Astrocyte (in vitro differentiated cells and primary cell): ENCODE measurements around the gene CALU. TPM values are rescaled to one million over a fixed set of nuclear protein-coding genes. Genes with fewer than 3 reads are reported as not detected.

Experiments used
- DNase-seq: peaks from one replicate; pipeline ENCODE4 v3.0.0-alpha.2; 2010; ENCODE audit warnings: low read depth
- FAIRE-seq: peaks from 2 replicates; lab custom pipeline; 2011; peaks lifted over from hg19 to GRCh38; lab: Jason Lieb, UNC
- H2AFZ ChIP-seq: 2 replicates; pipeline ENCODE4 v1.6.0; 2012; ENCODE audit warnings: low read depth, low read length, inconsistent platforms
- H3K27ac ChIP-seq: 2 replicates; pipeline ENCODE4 v1.5.1; 2011; ENCODE audit warnings: low read depth, low read length, inconsistent platforms
- H3K27me3 ChIP-seq: 2 replicates; pipeline ENCODE4 v1.6.0; 2011; ENCODE audit warnings: low read length, inconsistent platforms; ENCODE audit not compliant: insufficient read depth
- H3K36me3 ChIP-seq: 2 replicates; pipeline ENCODE4 v1.5.1; 2011; ENCODE audit warnings: low read length, inconsistent platforms; ENCODE audit not compliant: insufficient read depth
- H3K4me1 ChIP-seq: 2 replicates; pipeline ENCODE4 v1.5.1; 2011; ENCODE audit warnings: low read length, inconsistent platforms; ENCODE audit not compliant: insufficient read depth
- H3K4me2 ChIP-seq: 2 replicates; pipeline ENCODE4 v1.6.0; 2012; ENCODE audit warnings: low read length, inconsistent platforms
- H3K4me3 ChIP-seq: 2 replicates; pipeline ENCODE4 v1.5.1; 2011; ENCODE audit warnings: low read depth, mild to moderate bottlenecking, low read length, inconsistent platforms; ENCODE audit not compliant: insufficient read depth
- H3K79me2 ChIP-seq: 2 replicates; pipeline ENCODE4 v1.6.0; 2012; ENCODE audit warnings: mild to moderate bottlenecking, low read length, inconsistent platforms; ENCODE audit not compliant: insufficient read depth
- H3K9ac ChIP-seq: 2 replicates; pipeline ENCODE4 v1.6.0; 2012; ENCODE audit warnings: mild to moderate bottlenecking, low read length, inconsistent platforms
- H3K9me3 ChIP-seq: 2 replicates; pipeline ENCODE4 v1.5.1; 2012; ENCODE audit warnings: low read depth, mild to moderate bottlenecking, low read length, inconsistent platforms; ENCODE audit not compliant: insufficient read depth
- H4K20me1 ChIP-seq: 2 replicates; pipeline ENCODE4 v1.6.0; 2012; ENCODE audit warnings: low read length, inconsistent platforms; ENCODE audit not compliant: insufficient read depth
- H3K27ac Mint-ChIP-seq: one replicate; pipeline ENCODE4 v1.8.0; 2021; ENCODE audit warnings: mild to moderate bottlenecking, mixed read lengths; ENCODE audit not compliant: unreplicated experiment
- H3K27me3 Mint-ChIP-seq: one replicate; pipeline ENCODE4 v1.8.0; 2021; ENCODE audit warnings: low read depth, mixed read lengths; ENCODE audit not compliant: unreplicated experiment
- H3K36me3 Mint-ChIP-seq: one replicate; pipeline ENCODE4 v1.8.0; 2021; ENCODE audit warnings: low read depth, mixed read lengths; ENCODE audit not compliant: unreplicated experiment
- H3K4me1 Mint-ChIP-seq: one replicate; pipeline ENCODE4 v1.8.0; 2021; ENCODE audit warnings: low read depth, mixed read lengths; ENCODE audit not compliant: unreplicated experiment
- H3K4me3 Mint-ChIP-seq: one replicate; pipeline ENCODE4 v1.8.0; 2021; ENCODE audit warnings: mild to moderate bottlenecking, moderate library complexity, mixed read lengths; ENCODE audit not compliant: unreplicated experiment
- H3K9me3 Mint-ChIP-seq: one replicate; pipeline ENCODE4 v1.8.0; 2021; ENCODE audit warnings: mild to moderate bottlenecking, mixed read lengths; ENCODE audit not compliant: unreplicated experiment
- CTCF ChIP-seq: IDR thresholded peaks from 2 replicates; pipeline ENCODE4 v1.5.1; 2011; ENCODE audit warnings: low read depth, mild to moderate bottlenecking, inconsistent platforms, low read length, moderate library complexity; ENCODE audit not compliant: insufficient read depth
- EZH2 ChIP-seq: IDR thresholded peaks from 2 replicates; pipeline ENCODE4 v1.6.1; 2012; ENCODE audit warnings: mild to moderate bottlenecking, low read length, inconsistent platforms; ENCODE audit not compliant: insufficient read depth
- total RNA-seq: library from RNA; stranded (reverse); gene quantifications from 2 replicates; pipeline ENCODE4 v1.2.1, GENCODE V29; 2021

Gene CALU
- total RNA-seq, 1 donor from 2014 or later, result 670 TPM

- peak overlapping the region; percentile 88 for H3K4me2 ChIP-seq
- Mint-ChIP-seq H3K27ac (peak overlapping the region; percentile 98), H3K9me3 (peaks cover 5% of the 10 kb centered on the region), H3K27me3 (peaks cover 2% of the 10 kb centered on the region), H3K4me1 (peaks cover 21% of the 10 kb centered on the region), H3K36me3 (peaks cover 6% of the 10 kb centered on the region), H3K4me3 (no peak overlapping the region)
- H3K4me3 ChIP-seq, result no peak overlapping the region
- peaks cover 33% of the 10 kb centered on the region for H3K79me2 ChIP-seq
- DNase-seq (no peak), FAIRE-seq (no peak)
- no peaks in the 10 kb centered on the region for H3K9me3 ChIP-seq
- no peaks in the 10 kb centered on the region for H3K27me3 ChIP-seq
- peaks cover 30% of the 10 kb centered on the region for H4K20me1 ChIP-seq
- no peak overlapping the region for H2AFZ ChIP-seq
- H3K36me3 ChIP-seq, result no peaks in the 10 kb centered on the region
- TF ChIP-seq CTCF (no peak), EZH2 (no peak)
- peak overlapping the region; percentile 99 for H3K9ac ChIP-seq
- H3K27ac ChIP-seq, result peak overlapping the region; percentile 96
- H3K4me1 ChIP-seq, result peaks cover 26% of the 10 kb centered on the region
Observed at GRCh38 chr7:128737441-128737840, 1.7 kb upstream of the CALU start.

- H3K27me3 Mint-ChIP-seq, result peaks cover 2% of the 10 kb centered on the region
- H3K4me1 Mint-ChIP-seq, result peaks cover 24% of the 10 kb centered on the region
- peaks cover 38% of the 10 kb centered on the region for H3K79me2 ChIP-seq
- no peaks in the 10 kb centered on the region for H3K9me3 ChIP-seq
- peak overlapping the region; percentile 88 for H3K4me2 ChIP-seq
- peak overlapping the region; percentile 100 for H3K4me3 ChIP-seq
- TF ChIP-seq EZH2, result no peak
- TF ChIP-seq CTCF, result no peak
- no peak overlapping the region for H2AFZ ChIP-seq
- H3K9ac ChIP-seq, result peak overlapping the region; percentile 99
- peak overlapping the region; percentile 98 for H3K27ac Mint-ChIP-seq
- H3K4me3 Mint-ChIP-seq, result peak overlapping the region; percentile 83
- peak overlapping the region; percentile 96 for H3K27ac ChIP-seq
- H3K36me3 Mint-ChIP-seq, result peaks cover 6% of the 10 kb centered on the region
- peaks cover 31% of the 10 kb centered on the region for H3K4me1 ChIP-seq
- no peaks in the 10 kb centered on the region for H3K27me3 ChIP-seq
- peaks cover 34% of the 10 kb centered on the region for H4K20me1 ChIP-seq
- FAIRE-seq, result peak; percentile 58
- no peaks in the 10 kb centered on the region for H3K36me3 ChIP-seq
- DNase-seq, result peak; percentile 84
- peaks cover 5% of the 10 kb centered on the region for H3K9me3 Mint-ChIP-seq
Observed at GRCh38 chr7:128737867-128738385, 1.2 kb upstream of the CALU start.

- H3K4me3 Mint-ChIP-seq, result peak overlapping the region; percentile 83
- no peaks in the 10 kb centered on the region for H3K9me3 ChIP-seq
- peak overlapping the region; percentile 100 for H3K4me3 ChIP-seq
- H3K27ac ChIP-seq, result peak overlapping the region; percentile 96
- peaks cover 2% of the 10 kb centered on the region for H3K27me3 Mint-ChIP-seq
- H3K27ac Mint-ChIP-seq, result peak overlapping the region; percentile 98
- H3K36me3 Mint-ChIP-seq, result peaks cover 7% of the 10 kb centered on the region
- peak overlapping the region; percentile 99 for H3K9ac ChIP-seq
- peaks cover 45% of the 10 kb centered on the region for H3K79me2 ChIP-seq
- peaks cover 33% of the 10 kb centered on the region for H3K4me1 ChIP-seq
- H3K36me3 ChIP-seq, result no peaks in the 10 kb centered on the region
- TF ChIP-seq CTCF (no peak), EZH2 (no peak)
- no peaks in the 10 kb centered on the region for H3K27me3 ChIP-seq
- peaks cover 29% of the 10 kb centered on the region for H3K4me1 Mint-ChIP-seq
- peaks cover 5% of the 10 kb centered on the region for H3K9me3 Mint-ChIP-seq
- peak overlapping the region; percentile 88 for H3K4me2 ChIP-seq
- H4K20me1 ChIP-seq, result peaks cover 41% of the 10 kb centered on the region
- H2AFZ ChIP-seq, result peak overlapping the region; percentile 58
- DNase-seq (no peak), FAIRE-seq (no peak)
Observed at GRCh38 chr7:128738570-128739047, 550 bp upstream of the CALU start.
